CD14-positive monocyte (primary cell): ENCODE measurements around the gene TBC1D2. TPM values are rescaled to one million over a fixed set of nuclear protein-coding genes. Genes with fewer than 3 reads are reported as not detected.
A peak's percentile ranks its signal among the peaks of the same experiment; 100 is the strongest.

Experiments used
- DNase-seq, 3 donors: peaks; one replicate each; pipeline ENCODE4 v3.0.0-alpha.2; 2011 to 2022
- H2AFZ ChIP-seq: 2 replicates; pipeline ENCODE4 v1.6.0; 2012; ENCODE audit warnings: mild to moderate bottlenecking, low read depth, low read length, inconsistent platforms; ENCODE audit not compliant: insufficient read depth, poor library complexity, severe bottlenecking
- H3K27ac ChIP-seq, 2 donors: 1 replicate in 1 of 2; 2 replicates in 1 of 2; pipeline ENCODE4 v1.5.1; 2012 to 2013; ENCODE audit warnings: low read length in 2 of 2, control low read depth in 1 of 2, inconsistent platforms in 1 of 2, low read depth in 1 of 2, mild to moderate bottlenecking in 1 of 2
- H3K27me3 ChIP-seq, 2 donors: one replicate each; pipeline versions ENCODE4 v1.6.0 to v1.6.1; 2011 to 2013; ENCODE audit warnings: low read length in 2 of 2; ENCODE audit not compliant: control insufficient read depth in 2 of 2, insufficient read depth in 2 of 2
- H3K36me3 ChIP-seq, 2 donors: replicated peaks in 1 of 2; 1 replicate in 1 of 2; 2 replicates in 1 of 2; pipeline versions ENCODE4 v1.5.1 to v1.6.1; 2012 to 2013; ENCODE audit warnings: low read length in 2 of 2, control low read depth in 1 of 2, inconsistent platforms in 1 of 2, mild to moderate bottlenecking in 1 of 2; ENCODE audit not compliant: insufficient read depth in 2 of 2, control insufficient read depth in 1 of 2
- H3K4me1 ChIP-seq, 2 donors: 1 replicate in 1 of 2; 2 replicates in 1 of 2; pipeline versions ENCODE4 v1.5.1 to v1.6.1; 2012 to 2013; ENCODE audit warnings: low read length in 2 of 2, control low read depth in 1 of 2, inconsistent platforms in 1 of 2, mild to moderate bottlenecking in 1 of 2, moderate library complexity in 1 of 2; ENCODE audit not compliant: insufficient read depth in 2 of 2, control insufficient read depth in 1 of 2
- H3K4me2 ChIP-seq: replicated peaks from 2 replicates; pipeline ENCODE3; 2012; ENCODE audit warnings: low read length, moderate library complexity, mild to moderate bottlenecking; ENCODE audit not compliant: poor library complexity, severe bottlenecking; ENCODE audit errors: extremely low read depth
- H3K4me3 ChIP-seq, 3 experiments: fragments of 200-600 bp in 1 of 3; sonication (generic) in 1 of 3; replicated peaks in 1 of 3; 1 replicate in 2 of 3; 2 replicates in 1 of 3; pipeline ENCODE4 v1.5.1; 2011 to 2013; ENCODE audit warnings: low read length in 3 of 3, mild to moderate bottlenecking in 3 of 3, control low read depth in 2 of 3, low read depth in 2 of 3, inconsistent platforms in 1 of 3, moderate library complexity in 1 of 3
- H3K79me2 ChIP-seq: 2 replicates; pipeline ENCODE4 v1.6.0; 2012; ENCODE audit warnings: mild to moderate bottlenecking, control low read depth, inconsistent platforms, low read length, moderate library complexity; ENCODE audit not compliant: insufficient read depth
- H3K9ac ChIP-seq: 2 replicates; pipeline ENCODE4 v1.6.0; 2017; ENCODE audit warnings: low read length, mild to moderate bottlenecking; ENCODE audit not compliant: insufficient read depth, poor library complexity, severe bottlenecking
- H3K9me3 ChIP-seq, 2 donors: replicated peaks in 1 of 2; 1 replicate in 1 of 2; 2 replicates in 1 of 2; pipeline versions ENCODE4 v1.5.1 to v1.6.1; 2012 to 2013; ENCODE audit warnings: low read length in 2 of 2, control low read depth in 1 of 2; ENCODE audit not compliant: control insufficient read depth in 1 of 2, insufficient read depth in 1 of 2
- H4K20me1 ChIP-seq: 2 replicates; pipeline ENCODE4 v1.6.0; 2012; ENCODE audit warnings: mild to moderate bottlenecking, low read length, control low read depth, moderate library complexity; ENCODE audit not compliant: insufficient read depth
- H3K27ac Mint-ChIP-seq, 7 donors: one replicate each; pipeline ENCODE4 v1.8.0; 2020; ENCODE audit warnings: mild to moderate bottlenecking in 7 of 7, mixed read lengths in 7 of 7, moderate library complexity in 6 of 7, inconsistent platforms in 2 of 7
- H3K27me3 Mint-ChIP-seq, 3 donors: one replicate each; pipeline ENCODE4 v1.8.0; 2021 to 2022; ENCODE audit warnings: low read depth in 3 of 3, mild to moderate bottlenecking in 3 of 3, mixed read lengths in 3 of 3, moderate library complexity in 3 of 3, inconsistent platforms in 1 of 3
- H3K36me3 Mint-ChIP-seq, 2 donors: one replicate each; pipeline ENCODE4 v1.8.0; 2020; ENCODE audit warnings: mixed read lengths in 2 of 2, inconsistent platforms in 1 of 2, mild to moderate bottlenecking in 1 of 2
- H3K4me1 Mint-ChIP-seq: one replicate; pipeline ENCODE4 v1.8.0; 2020; ENCODE audit warnings: mild to moderate bottlenecking, mixed read lengths
- H3K4me3 Mint-ChIP-seq, 2 donors: one replicate each; pipeline ENCODE4 v1.8.0; 2020; ENCODE audit warnings: mild to moderate bottlenecking in 2 of 2, mixed read lengths in 2 of 2, moderate library complexity in 1 of 2
- H3K9me3 Mint-ChIP-seq, 7 donors: one replicate each; pipeline ENCODE4 v1.8.0; 2020 to 2022; ENCODE audit warnings: mixed read lengths in 7 of 7, mild to moderate bottlenecking in 6 of 7, moderate library complexity in 6 of 7, inconsistent platforms in 2 of 7
- CTCF ChIP-seq: fragments of 200-600 bp; IDR thresholded peaks from one replicate; pipeline ENCODE4 v1.8.0; 2022; ENCODE audit warnings: antibody characterized with exemption, mild to moderate bottlenecking
- WGBS: methylation state at CpG from one replicate; pipeline ENCODE4 v1.1.5; 2013; ENCODE audit warnings: missing lambda C conversion rate; ENCODE audit not compliant: insufficient coverage; 5-methylcytosine and 5-hydroxymethylcytosine counted together
- intact Hi-C, 2 donors: fragments of 100-400 bp; cut with micrococcal nuclease; formaldehyde crosslinking; loops; one replicate each; pipeline versions ENCODE4 v1.15.0 to v1.15.1; 2023
- polyA plus RNA-seq, 3 donors: library from polyadenylated mRNA; depleted of rRNA in 1 of 3; unstranded in 2 of 3; stranded (reverse) in 1 of 3; fragments of 300-500 nt in 2 of 3; fragments of >200 nt in 1 of 3; fragmentation: Illumina TruSeq in 2 of 3; gene quantifications; 1 replicate in 2 of 3; 2 replicates in 1 of 3; pipeline ENCODE4 v1.2.3, GENCODE V29; 2012 to 2021

Gene TBC1D2
- polyA plus RNA-seq, 3 donors: 23.2 to 55.7 (median 34.4) TPM

- peaks cover 3 to 18% of the 10 kb centered on the region in 2 donors for H3K36me3 Mint-ChIP-seq
- peaks cover 53% of the 10 kb centered on the region for H3K4me1 Mint-ChIP-seq
- no peak overlapping the region for H3K4me3 Mint-ChIP-seq
- DNase-seq: no peak
- H3K27me3 Mint-ChIP-seq: peaks cover 0 to 2% (median 1%) of the 10 kb centered on the region in 3 donors
- no peaks in the 10 kb centered on the region for H3K9me3 ChIP-seq
- intact Hi-C loops: no loop called here
- no peak overlapping the region for H3K9ac ChIP-seq
- TF ChIP-seq CTCF: no peak
- H4K20me1 ChIP-seq: no peaks in the 10 kb centered on the region
- H3K9me3 Mint-ChIP-seq: no peaks in the 10 kb centered on the region
- H3K79me2 ChIP-seq: peaks cover 12% of the 10 kb centered on the region
- no peaks in the 10 kb centered on the region for H3K27me3 ChIP-seq
- H3K27ac ChIP-seq: no peak overlapping the region
- H2AFZ ChIP-seq: no peak overlapping the region
- H3K4me1 ChIP-seq: peaks cover 27% of the 10 kb centered on the region in 2 donors
- peak overlapping the region in 3 of 7 donors; percentile 11 to 54 (median 43) for H3K27ac Mint-ChIP-seq
- 86% methylated on average over 1 of the region's 3 CpGs for WGBS
- H3K36me3 ChIP-seq: no peaks in the 10 kb centered on the region
- no peak overlapping the region for H3K4me3 ChIP-seq
- no peak overlapping the region for H3K4me2 ChIP-seq
Measured at GRCh38 chr9:98168153-98168780, 87.2 kb downstream of the TBC1D2 start.

- Histone ChIP-seq H3K4me3 (no peak overlapping the region), H3K4me1 (peaks cover 27% of the 10 kb centered on the region in 2 donors), H2AFZ (no peak overlapping the region), H3K79me2 (peaks cover 12% of the 10 kb centered on the region), H3K27ac (no peak overlapping the region), H4K20me1 (no peaks in the 10 kb centered on the region), H3K9ac (no peak overlapping the region), H3K27me3 (no peaks in the 10 kb centered on the region), H3K9me3 (no peaks in the 10 kb centered on the region), H3K4me2 (no peak overlapping the region), H3K36me3 (no peaks in the 10 kb centered on the region)
- peak in 1 of 3 donors; percentile 16 for DNase-seq
- H3K27me3 Mint-ChIP-seq: peaks cover 0 to 2% (median 0%) of the 10 kb centered on the region in 3 donors
- TF ChIP-seq CTCF: no peak
- H3K4me3 Mint-ChIP-seq: no peak overlapping the region
- peaks cover 52% of the 10 kb centered on the region for H3K4me1 Mint-ChIP-seq
- 74% methylated on average over 6 of the region's 7 CpGs for WGBS
- no peaks in the 10 kb centered on the region for H3K9me3 Mint-ChIP-seq
- no peak overlapping the region for H3K27ac Mint-ChIP-seq
- intact Hi-C loops: no loop called here
- H3K36me3 Mint-ChIP-seq: peaks cover 7 to 10% of the 10 kb centered on the region in 2 donors
Measured at GRCh38 chr9:98164912-98165311, 90.5 kb downstream of the TBC1D2 start.
